Measurements from ENCODE around the gene FITM2.

GRCh38 chr20:44274303-44275017, 36.5 kb downstream of the FITM2 start:
- TF ChIP-seq POLR2AphosphoS5 (IDR thresholded peaks at IDR 0.05; ENCODE audit: low read depth, low read length) (no peak), REST (IDR thresholded peaks at IDR 0.05; ENCODE audit: insufficient read depth in 1 of 2, low read depth in 2 of 2, low read length in 2 of 2) (no peak), TAF1 (IDR thresholded peaks at IDR 0.05; ENCODE audit: borderline replicate concordance, insufficient read depth, low read length) (no peak)

All from PFSK-1 (cell line).